Tibial artery (tissue), 4 donors: Measurements from ENCODE around the gene KCNH8.

Experiments used
- DNase-seq, 2 donors: peaks; one replicate each; pipeline ENCODE4 v3.0.0-alpha.2; 2019
- H3K27ac ChIP-seq, 2 donors: fragments of 200-600 bp; sonication (generic) in 1 of 2; 1 replicate in 1 of 2; 2 replicates in 1 of 2; pipeline ENCODE4 v1.5.1; 2018 to 2019; ENCODE audit warnings: mild to moderate bottlenecking in 1 of 2
- H3K27me3 ChIP-seq, 2 donors: fragments of 200-600 bp; sonication (generic) in 1 of 2; one replicate each; pipeline versions ENCODE4 v1.5.1 to v1.6.0; 2016 to 2019
- H3K36me3 ChIP-seq, 3 donors: fragments of 200-600 bp; sonication (generic) in 2 of 3; one replicate each; pipeline ENCODE4 v1.5.1; 2016 to 2019; ENCODE audit warnings: mild to moderate bottlenecking in 2 of 3
- H3K4me1 ChIP-seq, 4 donors: fragments of 200-600 bp; sonication (generic) in 2 of 4; 1 replicate in 3 of 4; 2 replicates in 1 of 4; pipeline ENCODE4 v1.5.1; 2016 to 2019
- H3K4me3 ChIP-seq, 2 donors: fragments of 200-600 bp; sonication (generic) in 1 of 2; 1 replicate in 1 of 2; 2 replicates in 1 of 2; pipeline ENCODE4 v1.5.1; 2018 to 2019; ENCODE audit warnings: mild to moderate bottlenecking in 2 of 2
- H3K9me3 ChIP-seq, 3 donors: fragments of 200-600 bp; sonication (generic) in 1 of 3; one replicate each; pipeline ENCODE4 v1.5.1; 2016 to 2019
- CTCF ChIP-seq, 2 experiments: fragments of 200-600 bp in 1 of 2; fragments of 450-650 bp in 1 of 2; IDR thresholded peaks; one replicate each; pipeline ENCODE4 v1.5.1; 2017 to 2019; ENCODE audit warnings: antibody characterized with exemption in 2 of 2, mild to moderate bottlenecking in 1 of 2, moderate library complexity in 1 of 2
- intact Hi-C: fragments of 100-400 bp; cut with DNase I; formaldehyde crosslinking; loops from one replicate; pipeline ENCODE4 v1.15.0; 2023; ENCODE audit warnings: low total_unique reads

Gene KCNH8

DNA sequence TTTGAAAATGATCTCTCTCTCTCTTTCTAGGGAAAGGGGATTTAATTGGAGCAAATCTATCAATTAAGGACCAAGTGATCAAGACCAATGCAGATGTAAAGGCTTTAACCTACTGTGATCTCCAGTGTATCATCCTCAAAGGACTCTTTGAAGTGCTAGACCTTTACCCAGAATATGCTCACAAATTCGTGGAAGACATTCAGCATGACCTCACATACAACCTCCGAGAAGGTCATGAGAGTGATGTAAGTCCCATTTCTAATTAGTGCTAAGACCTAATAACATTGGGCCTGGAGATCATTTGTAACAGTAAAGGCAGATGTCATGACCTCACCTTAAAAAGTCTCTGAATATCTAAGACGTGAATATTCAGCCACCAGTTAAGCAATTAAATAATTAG lies 308.4 kb downstream of the KCNH8 start:
- intact Hi-C loops: no loop called here
- DNase-seq: no peak
- TF ChIP-seq CTCF (IDR thresholded peaks at IDR 0.05): no peak
- Histone ChIP-seq H3K27ac (no peak overlapping the region), H3K4me1 (peaks cover 0 to 35% (median 5%) of the 10 kb centered on the region in 4 donors), H3K4me3 (no peak overlapping the region), H3K27me3 (no peaks in the 10 kb centered on the region), H3K36me3 (no peaks in the 10 kb centered on the region), H3K9me3 (no peaks in the 10 kb centered on the region)

GRCh38 chr3:19457449-19457848 lies 309.1 kb downstream of the KCNH8 start:
- H3K27me3 ChIP-seq: no peaks in the 10 kb centered on the region
- H3K4me3 ChIP-seq: no peak overlapping the region
- no peak for DNase-seq
- H3K27ac ChIP-seq: no peak overlapping the region
- TF ChIP-seq CTCF (IDR thresholded peaks at IDR 0.05): no peak
- H3K36me3 ChIP-seq: no peaks in the 10 kb centered on the region
- no peaks in the 10 kb centered on the region for H3K9me3 ChIP-seq
- intact Hi-C loops: no loop called here
- H3K4me1 ChIP-seq: peaks cover 0 to 35% (median 5%) of the 10 kb centered on the region in 4 donors

DNA sequence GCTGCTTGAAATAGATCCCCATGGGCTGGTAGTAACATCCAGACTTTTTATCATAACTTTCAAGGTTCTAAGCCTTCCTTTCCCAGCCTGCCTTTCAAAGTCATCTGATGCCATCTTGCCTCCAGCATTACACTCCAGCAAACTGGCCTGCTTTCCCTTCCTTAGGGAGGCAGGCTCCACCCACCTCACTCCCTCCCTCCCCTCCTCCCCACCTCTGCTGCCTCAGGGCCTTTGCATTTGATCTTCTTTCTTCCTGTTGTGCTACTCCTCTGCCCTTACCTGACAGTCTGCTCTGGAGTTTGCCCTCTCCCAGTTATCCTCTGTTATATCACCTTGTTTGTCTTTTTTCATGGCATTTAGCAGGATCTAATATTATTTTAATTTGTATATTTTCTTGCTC lies 319.5 kb downstream of the KCNH8 start:
- TF ChIP-seq CTCF (IDR thresholded peaks at IDR 0.05): no peak
- H3K27ac ChIP-seq: no peak overlapping the region
- no peak for DNase-seq
- H3K36me3 ChIP-seq: no peaks in the 10 kb centered on the region
- no peak overlapping the region for H3K4me3 ChIP-seq
- H3K27me3 ChIP-seq: no peaks in the 10 kb centered on the region
- intact Hi-C loops: no loop called here
- no peaks in the 10 kb centered on the region for H3K4me1 ChIP-seq
- H3K9me3 ChIP-seq: no peaks in the 10 kb centered on the region

- H3K4me1 ChIP-seq: peaks cover 0 to 14% (median 0%) of the 10 kb centered on the region in 4 donors
- H3K27ac ChIP-seq: no peak overlapping the region
- H3K27me3 ChIP-seq: no peaks in the 10 kb centered on the region
- H3K36me3 ChIP-seq: no peaks in the 10 kb centered on the region
- H3K4me3 ChIP-seq: no peak overlapping the region
- no peak for TF ChIP-seq CTCF (IDR thresholded peaks at IDR 0.05)
- no peaks in the 10 kb centered on the region for H3K9me3 ChIP-seq
- DNase-seq: no peak
- intact Hi-C loops: no loop called here
Measured at GRCh38 chr3:19471138-19471537, 322.8 kb downstream of the KCNH8 start.

DNA sequence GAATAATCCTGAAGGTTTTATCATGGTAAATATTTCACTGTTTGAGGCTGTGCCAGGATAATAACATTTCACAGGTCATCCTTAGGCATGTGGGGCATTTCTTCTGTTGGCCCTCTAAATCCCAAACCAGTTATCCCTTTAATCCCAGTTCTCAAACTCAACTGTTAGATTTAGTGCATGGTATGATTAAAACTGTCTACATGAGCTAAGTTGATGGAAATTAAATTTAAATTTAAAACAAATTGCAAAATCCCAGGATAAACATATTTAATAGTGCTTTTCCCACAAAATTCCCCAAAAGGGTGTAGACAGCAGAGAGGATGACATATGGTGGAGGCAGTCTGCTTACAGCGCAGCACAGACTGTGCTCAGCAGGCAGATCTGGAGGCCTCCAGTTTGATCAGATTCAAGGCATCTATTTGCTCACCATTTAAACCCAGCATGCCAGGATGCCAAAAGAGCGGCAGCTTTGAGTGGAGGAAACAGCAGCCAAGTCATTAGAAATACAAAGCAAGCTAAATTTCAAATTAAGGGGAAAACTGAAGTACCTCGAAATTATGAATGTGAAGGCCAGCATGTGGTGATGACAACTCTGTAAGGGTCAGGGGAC lies 325.8 kb downstream of the KCNH8 start:
- TF ChIP-seq CTCF (IDR thresholded peaks at IDR 0.05): no peak
- intact Hi-C loops: no loop called here
- no peaks in the 10 kb centered on the region for H3K27me3 ChIP-seq
- H3K4me1 ChIP-seq: peaks cover 0 to 17% (median 0%) of the 10 kb centered on the region in 4 donors
- H3K27ac ChIP-seq: no peak overlapping the region
- H3K4me3 ChIP-seq: no peak overlapping the region
- no peaks in the 10 kb centered on the region for H3K9me3 ChIP-seq
- H3K36me3 ChIP-seq: no peaks in the 10 kb centered on the region
- no peak for DNase-seq

GRCh38 chr3:19476281-19476680 lies 328.0 kb downstream of the KCNH8 start:
- Histone ChIP-seq H3K27me3 (no peaks in the 10 kb centered on the region), H3K4me1 (peaks cover 0 to 17% (median 0%) of the 10 kb centered on the region in 4 donors), H3K9me3 (no peaks in the 10 kb centered on the region), H3K36me3 (no peaks in the 10 kb centered on the region), H3K4me3 (no peak overlapping the region), H3K27ac (no peak overlapping the region)
- TF ChIP-seq CTCF (IDR thresholded peaks at IDR 0.05): no peak
- no peak for DNase-seq
- intact Hi-C loops: no loop called here
